HG02571 (cell line): Measurements from ENCODE around the gene EPB41.
"Not testable (repeated sequence)": the region's sequence is repeated elsewhere in the genome, so short reads cannot be mapped to it uniquely, and the experiment has no call there.

Experiments
- ATAC-seq: cut with Tn5 transposase; IDR thresholded peaks from one replicate; pipeline ENCODE4 v1.9.1; 2021; ENCODE audit warnings: mild to moderate bottlenecking, moderate library complexity; ENCODE audit not compliant: unreplicated experiment

The EPB41 gene

GRCh38 chr1:28914228-28915030 is at the start of gene EPB41:
EPB41 (plus strand) TSS chr1:28914569; CDS start chr1:28987438, 72,869 bp downstream.
- peak; percentile 85 for ATAC-seq

GRCh38 chr1:28864695-28865094 is 49.7 kb upstream of the EPB41 start:
- no peak for ATAC-seq

- ATAC-seq, result no peak
Measured at GRCh38 chr1:28865997-28866650, 48.2 kb upstream of the EPB41 start.

- no peak for ATAC-seq
Measured at GRCh38 chr1:28867850-28868249, 46.5 kb upstream of the EPB41 start.

DNA sequence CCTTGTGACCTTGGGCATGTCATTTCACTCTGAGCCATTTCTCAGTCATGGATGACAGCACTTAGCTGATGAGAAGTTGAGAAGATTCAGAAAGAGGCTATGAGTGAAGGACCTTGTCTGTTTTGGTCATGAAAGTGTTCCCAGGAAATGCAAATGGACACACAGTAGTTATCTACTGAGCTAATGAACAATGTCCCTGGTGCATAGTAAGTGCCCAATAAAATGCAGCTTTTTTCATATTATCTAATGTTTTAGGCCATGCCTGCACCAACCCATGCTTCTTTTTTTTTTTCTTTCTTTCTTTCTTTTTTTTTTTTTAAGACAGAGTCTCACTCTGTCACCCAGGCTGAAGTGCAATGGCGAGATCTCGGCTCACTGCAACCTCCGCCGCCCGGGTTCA is 44.4 kb upstream of the EPB41 start:
- ATAC-seq, result no peak

DNA sequence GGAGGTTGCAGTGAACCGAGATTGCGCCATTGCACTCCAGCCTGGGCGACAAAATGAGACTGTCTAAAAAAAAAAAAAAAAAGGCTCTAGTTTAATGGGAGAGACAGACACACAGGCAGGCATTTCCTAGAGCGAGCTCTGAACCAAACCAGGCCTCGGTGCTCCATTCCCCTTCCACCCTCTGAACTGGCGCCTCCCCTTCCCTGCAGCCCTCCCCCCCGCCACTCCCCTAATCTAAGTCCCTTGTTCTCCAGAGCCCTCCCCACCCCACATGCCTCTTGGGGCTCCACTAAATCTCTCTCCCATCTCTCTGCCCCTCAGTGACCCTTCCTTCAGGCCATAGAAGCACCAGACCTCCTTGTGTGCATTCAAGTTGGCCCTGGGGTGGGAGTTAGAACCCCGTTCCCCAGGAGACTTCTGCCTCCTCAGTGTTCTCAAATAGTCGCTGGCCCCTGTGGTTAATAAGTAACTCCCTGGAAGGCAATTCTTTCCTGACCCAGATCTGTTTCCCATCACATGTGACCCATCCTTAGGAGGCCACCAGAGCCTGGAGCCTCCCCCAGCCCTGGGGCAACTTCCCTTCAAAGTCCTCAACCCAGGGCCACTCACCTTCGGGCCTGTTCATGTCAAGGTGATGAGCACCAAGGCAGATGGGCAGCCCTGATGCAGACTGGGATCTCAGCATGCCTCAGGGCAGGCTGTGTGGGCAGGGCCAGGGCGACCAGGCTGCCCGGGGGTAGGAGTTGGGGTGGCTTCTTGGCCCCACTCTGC is 42.6 kb upstream of the EPB41 start:
- no peak for ATAC-seq

DNA sequence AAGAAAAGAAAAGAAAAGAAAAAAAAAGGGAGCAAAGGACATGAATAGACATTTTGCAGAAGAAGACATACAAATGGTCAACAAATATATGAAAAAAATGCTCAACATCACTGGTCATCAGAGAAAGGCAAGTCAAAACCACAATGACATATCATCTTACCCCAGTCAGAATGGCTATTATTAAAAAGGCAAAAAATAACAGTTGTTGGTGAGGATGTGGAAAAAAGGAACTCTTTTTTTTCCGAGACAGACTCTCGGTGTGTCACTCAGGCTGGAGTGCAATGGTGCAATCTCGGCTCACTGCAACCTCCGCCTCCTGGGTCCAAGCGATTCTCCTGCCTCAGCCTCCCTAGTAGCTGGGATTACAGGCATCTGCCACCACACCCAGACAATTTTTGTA is 39.2 kb upstream of the EPB41 start:
- not testable (repeated sequence) for ATAC-seq

GRCh38 chr1:28877132-28877781 is 37.1 kb upstream of the EPB41 start:
- ATAC-seq, result no peak

- ATAC-seq, result no peak
Measured at GRCh38 chr1:28878796-28879195, 35.6 kb upstream of the EPB41 start.

DNA sequence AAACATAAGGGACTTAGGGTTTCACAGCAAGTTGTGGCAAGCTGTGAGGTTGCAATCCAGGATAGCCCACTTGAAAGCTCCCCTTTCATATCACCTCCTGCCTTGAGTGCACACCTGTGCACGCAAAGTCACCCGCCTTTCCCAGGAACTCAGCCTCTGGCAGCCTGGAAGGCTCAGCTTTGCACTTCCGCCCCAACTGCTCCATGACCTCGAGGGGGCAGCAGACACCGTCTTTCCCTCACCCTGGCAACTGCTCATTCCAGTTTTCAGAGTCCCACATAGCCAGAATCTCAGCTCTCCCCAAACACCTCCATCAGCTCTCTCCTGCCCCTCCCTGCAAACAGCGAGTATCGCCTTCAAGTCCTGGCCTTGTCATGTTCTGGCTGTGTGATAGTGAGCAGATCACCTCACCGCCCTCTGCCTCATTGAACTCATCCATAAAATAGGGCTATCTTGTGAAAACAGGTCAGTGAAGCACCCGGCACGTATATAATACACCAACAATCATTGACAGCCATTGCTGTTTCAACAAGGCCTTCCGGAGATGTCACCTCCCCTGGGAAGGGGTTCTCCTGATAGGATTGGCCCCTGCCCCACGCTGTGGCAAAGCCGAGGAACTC is 32.2 kb upstream of the EPB41 start:
- ATAC-seq, result no peak

- no peak for ATAC-seq
Measured at GRCh38 chr1:28883242-28883616, 31.1 kb upstream of the EPB41 start.

GRCh38 chr1:28885472-28885877 is 28.9 kb upstream of the EPB41 start:
- no peak for ATAC-seq

- ATAC-seq, result no peak
Measured at GRCh38 chr1:28885977-28886730, 28.2 kb upstream of the EPB41 start.

- ATAC-seq, result peak; percentile 63
Measured at GRCh38 chr1:28886731-28887418, 27.5 kb upstream of the EPB41 start.

DNA sequence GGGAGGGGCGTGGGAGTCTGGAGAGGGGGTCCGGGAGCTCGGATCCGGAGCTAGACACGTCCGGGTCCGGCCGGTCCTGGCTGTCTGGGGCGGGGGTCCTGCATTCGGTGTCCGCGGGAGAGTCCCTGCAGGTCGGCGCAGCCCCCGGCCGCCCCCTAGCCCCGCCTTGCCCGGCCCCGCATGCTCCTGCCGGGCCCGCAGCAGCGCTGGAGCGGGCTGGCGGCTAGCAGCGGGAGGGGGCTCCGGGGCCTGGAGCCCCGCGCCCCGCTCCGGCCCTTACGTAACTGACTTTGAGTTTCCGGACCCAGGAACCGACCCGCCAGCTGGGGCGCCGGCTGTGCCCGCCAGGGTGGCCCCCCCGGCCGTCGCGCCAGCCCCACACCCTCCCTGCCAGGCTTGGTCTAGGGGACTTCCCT is 26.9 kb upstream of the EPB41 start:
- ATAC-seq, result no peak

DNA sequence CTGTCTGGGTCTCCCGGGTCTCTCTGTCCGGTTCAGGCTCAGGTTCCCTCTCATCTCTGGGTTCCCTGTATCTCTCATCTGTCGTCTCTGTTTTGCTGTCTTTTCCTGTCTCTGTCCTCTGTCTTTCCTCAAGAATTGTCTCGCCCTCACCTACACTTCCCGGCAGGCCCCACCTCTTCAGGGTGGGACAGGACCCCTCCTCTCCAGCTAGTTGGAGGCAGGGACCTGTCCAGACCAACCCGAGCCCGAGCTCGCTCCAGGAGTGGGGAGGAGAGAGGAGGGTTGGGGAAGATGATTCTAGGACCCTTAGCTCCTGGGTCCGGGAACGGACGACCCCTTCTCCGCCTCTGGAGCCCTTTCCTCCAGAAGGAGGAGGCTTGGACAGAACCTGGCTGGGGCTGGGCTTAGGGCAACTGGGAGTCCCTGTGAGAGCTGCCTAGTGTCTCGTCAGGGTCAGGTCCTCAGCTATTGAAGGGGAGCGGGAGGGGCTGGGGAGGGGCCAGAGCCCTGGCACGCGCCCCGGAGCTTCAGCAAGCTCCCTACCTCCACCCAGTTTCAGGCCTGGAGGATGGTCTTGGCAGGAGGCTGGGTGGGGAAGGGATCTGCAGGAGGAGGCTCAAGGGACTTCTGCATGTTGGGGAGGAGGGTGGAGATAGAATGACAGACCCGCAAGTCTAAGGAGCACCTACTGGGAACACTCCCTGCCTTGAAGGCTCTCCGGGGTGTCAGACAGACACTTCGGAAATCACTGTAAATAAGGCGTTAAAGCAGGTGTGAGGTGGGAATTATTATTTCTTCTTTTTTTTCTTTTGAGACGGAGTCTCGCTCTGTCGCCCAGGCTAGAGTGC is 26.3 kb upstream of the EPB41 start:
- no peak for ATAC-seq

GRCh38 chr1:28888915-28889314 is 25.5 kb upstream of the EPB41 start:
- ATAC-seq, result no peak

GRCh38 chr1:28889357-28889756 is 25.0 kb upstream of the EPB41 start:
- ATAC-seq, result no peak

DNA sequence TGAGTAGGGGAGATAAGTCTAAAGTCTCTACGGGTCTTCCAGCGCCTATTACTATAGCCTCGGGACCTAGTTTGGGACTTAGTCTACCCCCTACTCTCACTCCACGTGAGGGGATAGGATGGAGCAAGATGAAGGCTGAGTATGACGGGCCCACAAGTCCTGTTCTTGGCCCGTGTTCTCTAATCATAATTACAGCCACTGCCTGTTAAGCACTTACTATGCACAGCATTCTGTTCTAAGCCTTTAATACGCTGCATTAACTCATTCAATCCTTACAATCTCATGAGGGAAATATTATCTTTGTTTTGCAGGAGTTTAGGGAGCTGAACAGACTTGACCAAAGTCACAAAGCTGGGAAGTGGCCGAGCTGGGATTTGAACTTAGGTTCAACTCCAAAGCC is 23.9 kb upstream of the EPB41 start:
- ATAC-seq, result no peak
